Trophoblast cell (in vitro differentiated cells and primary cell): ENCODE data around the gene DLG3.

Source experiments
- DNase-seq, 2 donors: peaks; one replicate each; pipeline ENCODE4 v3.0.0-alpha.2; 2016
- H2AFZ ChIP-seq: 2 replicates; pipeline ENCODE4 v1.6.1; 2013; ENCODE audit warnings: low read length, moderate library complexity, mild to moderate bottlenecking; ENCODE audit not compliant: insufficient read depth, poor library complexity
- H2AK5ac ChIP-seq: 2 replicates; pipeline ENCODE4 v1.6.1; 2013; ENCODE audit warnings: mild to moderate bottlenecking, low read length
- H2BK120ac ChIP-seq: 2 replicates; pipeline ENCODE4 v1.6.1; 2013; ENCODE audit warnings: low read length, mild to moderate bottlenecking, moderate library complexity; ENCODE audit not compliant: insufficient read depth, poor library complexity
- H2BK12ac ChIP-seq: 2 replicates; pipeline ENCODE4 v1.6.1; 2013; ENCODE audit warnings: mild to moderate bottlenecking, low read length, moderate library complexity
- H2BK5ac ChIP-seq: 2 replicates; pipeline ENCODE4 v1.6.1; 2013; ENCODE audit warnings: low read length, low read depth, moderate library complexity, mild to moderate bottlenecking; ENCODE audit not compliant: poor library complexity
- H3K14ac ChIP-seq: 2 replicates; pipeline ENCODE4 v1.6.1; 2013; ENCODE audit warnings: mild to moderate bottlenecking, low read length
- H3K18ac ChIP-seq: 2 replicates; pipeline ENCODE4 v1.6.1; 2013; ENCODE audit warnings: mild to moderate bottlenecking, low read length
- H3K23ac ChIP-seq: 2 replicates; pipeline ENCODE4 v1.6.1; 2013; ENCODE audit warnings: low read length
- H3K27ac ChIP-seq: 2 replicates; pipeline ENCODE4 v1.5.1; 2013; ENCODE audit warnings: low read depth, mild to moderate bottlenecking, inconsistent platforms, low read length, moderate library complexity
- H3K27me3 ChIP-seq: 2 replicates; pipeline ENCODE4 v1.6.1; 2013; ENCODE audit warnings: inconsistent platforms, mild to moderate bottlenecking, low read length, moderate library complexity; ENCODE audit not compliant: insufficient read depth
- H3K36me3 ChIP-seq, 2 experiments: 1 replicate in 1 of 2; 2 replicates in 1 of 2; pipeline ENCODE4 v1.6.1; 2013; ENCODE audit warnings: low read length in 2 of 2, mild to moderate bottlenecking in 2 of 2, moderate library complexity in 1 of 2; ENCODE audit not compliant: insufficient read depth in 2 of 2, control insufficient read depth in 1 of 2
- H3K4ac ChIP-seq: 2 replicates; pipeline ENCODE4 v1.6.1; 2013; ENCODE audit warnings: low read depth, mild to moderate bottlenecking, low read length, moderate library complexity
- H3K4me1 ChIP-seq, 2 experiments: 1 replicate in 1 of 2; 2 replicates in 1 of 2; pipeline ENCODE4 v1.6.1; 2013; ENCODE audit warnings: low read length in 2 of 2, mild to moderate bottlenecking in 2 of 2, moderate library complexity in 1 of 2; ENCODE audit not compliant: insufficient read depth in 2 of 2, control insufficient read depth in 1 of 2
- H3K4me2 ChIP-seq: 2 replicates; pipeline ENCODE4 v1.6.1; 2013; ENCODE audit warnings: inconsistent platforms, mild to moderate bottlenecking, low read length, moderate library complexity
- H3K4me3 ChIP-seq: 2 replicates; pipeline ENCODE4 v1.5.1; 2013; ENCODE audit warnings: mild to moderate bottlenecking, low read depth, low read length, inconsistent platforms
- H3K79me1 ChIP-seq: one replicate; pipeline ENCODE4 v1.6.1; 2013; ENCODE audit warnings: low read length
- H3K79me2 ChIP-seq: 2 replicates; pipeline ENCODE4 v1.6.1; 2013; ENCODE audit warnings: low read length, mild to moderate bottlenecking; ENCODE audit not compliant: control insufficient read depth, insufficient read depth, poor library complexity
- H3K9ac ChIP-seq: 2 replicates; pipeline ENCODE4 v1.6.1; 2013; ENCODE audit warnings: mild to moderate bottlenecking, low read length
- H3K9me3 ChIP-seq: 2 replicates; pipeline ENCODE4 v1.6.1; 2013; ENCODE audit warnings: low read depth, mild to moderate bottlenecking, control low read depth, inconsistent platforms, low read length; ENCODE audit not compliant: insufficient read depth
- H4K12ac ChIP-seq: 2 replicates; pipeline ENCODE4 v1.6.1; 2013; ENCODE audit warnings: low read depth, mild to moderate bottlenecking, low read length, moderate library complexity
- H4K8ac ChIP-seq: 2 replicates; pipeline ENCODE4 v1.6.1; 2013; ENCODE audit warnings: low read depth, mild to moderate bottlenecking, low read length, moderate library complexity
- H4K91ac ChIP-seq: one replicate; pipeline ENCODE4 v1.6.1; 2013; ENCODE audit warnings: low read depth, mild to moderate bottlenecking, low read length, moderate library complexity
- WGBS: extraction: QIAGEN DNeasy Blood & Tissue Kit; methylation state at CpG from one replicate; pipeline ENCODE4 v1.1.7; 2013; ENCODE audit warnings: missing lambda C conversion rate; ENCODE audit not compliant: insufficient read length, insufficient coverage; ENCODE audit errors: extremely low coverage; 5-methylcytosine and 5-hydroxymethylcytosine counted together

DLG3 gene

DNA sequence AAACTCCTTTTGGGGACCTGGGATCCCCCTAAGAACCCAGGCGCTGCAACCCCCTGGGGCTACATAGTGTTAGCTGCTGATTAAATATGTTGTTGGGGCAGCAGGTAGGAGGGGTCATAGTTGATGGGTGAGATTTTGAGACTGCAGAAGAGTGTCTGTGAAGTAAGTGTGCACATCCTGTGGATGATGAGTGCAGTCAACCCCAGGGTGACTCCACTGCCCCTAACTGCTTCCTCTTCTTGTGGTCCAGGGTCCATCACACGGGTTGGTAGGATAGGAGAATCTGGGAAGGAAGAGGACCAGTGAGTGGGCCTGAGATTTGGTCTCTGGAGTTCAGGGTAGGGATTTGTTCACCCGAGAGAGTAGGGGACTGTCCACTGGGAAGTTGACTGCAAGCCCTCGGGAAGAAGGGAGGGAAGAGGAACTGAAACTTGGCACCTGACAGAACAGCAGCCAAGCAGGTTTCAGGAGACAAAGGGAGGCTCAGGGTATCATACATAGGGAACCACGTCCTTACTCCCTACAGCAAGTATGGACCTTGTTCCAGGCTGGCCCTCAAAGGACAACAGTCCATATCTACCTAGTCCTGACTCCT is 8.5 kb downstream of the DLG3 start:
- H3K27ac ChIP-seq: no peak overlapping the region
- peak overlapping the region; percentile 78 for H3K4me2 ChIP-seq
- H3K18ac ChIP-seq: no peak overlapping the region
- H2AK5ac ChIP-seq: no peak overlapping the region
- WGBS: no CpG with 5 or more reads among the region's 5 CpGs
- H3K23ac ChIP-seq: no peak overlapping the region
- H2BK5ac ChIP-seq: no peak overlapping the region
- peaks cover 9% of the 10 kb centered on the region for H3K79me2 ChIP-seq
- no peaks in the 10 kb centered on the region for H3K36me3 ChIP-seq
- H2AFZ ChIP-seq: no peak overlapping the region
- peak overlapping the region; percentile 75 for H3K14ac ChIP-seq
- H2BK120ac ChIP-seq: peak overlapping the region; percentile 89
- peaks cover 10 to 11% of the 10 kb centered on the region in 2 experiments for H3K4me1 ChIP-seq
- H3K27me3 ChIP-seq: no peaks in the 10 kb centered on the region
- DNase-seq: no peak
- H4K12ac ChIP-seq: no peak overlapping the region
- no peaks in the 10 kb centered on the region for H3K9me3 ChIP-seq
- H3K4me3 ChIP-seq: no peak overlapping the region
- H4K8ac ChIP-seq: peak overlapping the region; percentile 89
- H3K79me1 ChIP-seq: peaks cover 17% of the 10 kb centered on the region
- no peak overlapping the region for H3K4ac ChIP-seq
- peak overlapping the region; percentile 95 for H4K91ac ChIP-seq
- no peak overlapping the region for H3K9ac ChIP-seq
- no peak overlapping the region for H2BK12ac ChIP-seq

DNA sequence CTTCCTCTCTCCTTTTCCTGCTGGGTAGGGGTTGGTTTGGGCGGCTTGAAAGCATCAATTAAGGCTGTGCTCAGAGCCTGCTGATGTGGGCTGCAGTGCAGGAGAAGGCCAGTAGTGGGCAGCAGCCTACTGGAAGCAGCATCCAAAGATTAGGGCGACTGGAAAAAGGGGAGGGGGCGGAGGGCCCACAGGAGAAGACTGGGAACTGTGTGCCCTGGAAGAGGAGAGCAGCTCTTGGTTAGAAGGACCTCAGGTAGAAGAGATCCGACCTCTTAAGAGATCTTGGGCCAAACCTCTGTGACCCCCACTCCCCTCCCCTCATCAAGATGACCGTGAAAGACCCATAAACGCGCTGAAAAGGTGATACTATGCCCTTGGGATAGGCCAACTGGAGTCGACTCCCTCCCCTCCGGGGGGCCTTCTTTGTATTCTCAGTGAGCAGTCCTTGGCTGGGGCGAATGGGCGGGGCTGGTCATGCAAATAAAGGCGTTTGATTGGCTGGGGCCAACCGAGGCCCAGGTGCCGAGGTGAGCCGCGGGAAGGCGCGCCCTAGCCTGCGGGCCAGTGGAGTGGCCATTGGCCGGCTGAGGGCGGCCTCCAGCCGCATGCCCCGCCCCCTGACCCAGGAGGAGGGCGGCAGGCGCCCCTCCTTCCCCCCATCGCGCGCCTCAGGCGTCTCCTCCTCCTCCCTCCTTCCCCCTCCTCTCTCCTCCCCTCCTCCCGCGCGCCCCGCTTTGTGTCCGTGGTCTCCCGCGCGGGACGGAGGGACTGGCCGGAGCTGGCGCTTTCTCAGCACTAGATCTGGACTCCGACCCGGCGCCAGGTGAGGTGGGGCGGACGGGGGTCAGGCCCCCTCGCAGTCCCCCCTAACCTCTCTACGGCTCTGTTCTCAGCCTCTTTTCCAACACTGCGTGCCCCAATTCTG is 10.1 kb downstream of the DLG3 start:
- H2BK120ac ChIP-seq: peak overlapping the region; percentile 86
- H3K9ac ChIP-seq: peak overlapping the region; percentile 93
- peak overlapping the region; percentile 92 for H4K12ac ChIP-seq
- peak overlapping the region; percentile 74 for H3K27ac ChIP-seq
- H2BK12ac ChIP-seq: no peak overlapping the region
- H3K14ac ChIP-seq: peak overlapping the region; percentile 98
- peak overlapping the region; percentile 88 for H3K4me3 ChIP-seq
- peaks cover 17% of the 10 kb centered on the region for H3K79me1 ChIP-seq
- peaks cover 9% of the 10 kb centered on the region for H3K79me2 ChIP-seq
- peak overlapping the region; percentile 92 for H3K18ac ChIP-seq
- peak overlapping the region; percentile 88 for H2AFZ ChIP-seq
- H2AK5ac ChIP-seq: peak overlapping the region; percentile 76
- no peaks in the 10 kb centered on the region for H3K36me3 ChIP-seq
- H3K27me3 ChIP-seq: no peaks in the 10 kb centered on the region
- peaks cover 10 to 11% of the 10 kb centered on the region in 2 experiments for H3K4me1 ChIP-seq
- H4K91ac ChIP-seq: peak overlapping the region; percentile 92
- H3K23ac ChIP-seq: no peak overlapping the region
- peak overlapping the region; percentile 97 for H3K4me2 ChIP-seq
- peak; percentile 39 to 51 for DNase-seq
- no CpG with 5 or more reads among the region's 48 CpGs for WGBS
- peak overlapping the region; percentile 96 for H3K4ac ChIP-seq
- H2BK5ac ChIP-seq: peak overlapping the region; percentile 65
- H3K9me3 ChIP-seq: no peaks in the 10 kb centered on the region
- H4K8ac ChIP-seq: peak overlapping the region; percentile 92

DNA sequence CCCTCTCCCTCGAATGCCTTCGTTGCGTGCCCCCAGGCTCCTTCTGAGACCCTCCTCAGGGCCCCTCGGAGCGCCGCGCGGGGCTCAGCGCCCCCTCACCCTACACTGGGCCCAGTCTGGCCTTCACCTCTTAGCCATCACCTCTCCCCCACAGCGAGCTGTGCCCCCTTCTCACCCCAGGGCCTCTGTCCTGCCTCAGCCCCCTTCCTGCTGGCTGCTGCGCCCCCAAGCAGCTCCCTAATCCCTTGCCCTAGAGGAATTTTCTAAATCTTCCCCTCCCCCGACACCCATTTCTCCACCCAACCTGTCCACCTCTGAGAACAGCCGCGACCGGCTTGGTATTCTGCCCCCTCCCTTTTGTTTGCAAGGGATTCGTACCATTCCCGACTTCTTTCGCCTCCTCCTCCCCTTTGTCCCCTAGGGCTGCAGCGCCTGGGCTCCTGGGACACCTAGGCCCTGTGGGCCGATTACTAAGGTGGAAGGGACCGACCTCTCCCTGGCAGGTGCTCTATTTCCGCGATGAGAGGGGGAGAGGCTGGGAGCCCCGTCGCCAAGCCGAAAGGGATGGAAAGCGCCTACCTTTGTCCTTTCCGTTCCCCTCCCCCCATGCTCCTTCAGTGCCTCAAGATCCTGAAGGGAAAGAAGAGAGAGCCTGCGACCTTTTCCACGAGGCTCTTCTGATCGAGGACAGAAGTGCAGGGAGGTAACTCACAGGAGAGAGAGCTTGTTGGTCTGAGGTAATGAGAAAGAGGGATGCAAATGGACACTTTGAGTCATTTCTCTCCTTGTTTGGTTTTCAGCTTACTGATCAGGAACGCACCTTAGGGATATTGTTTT is 10.9 kb downstream of the DLG3 start:
- H3K4ac ChIP-seq: peak overlapping the region; percentile 96
- H4K91ac ChIP-seq: peak overlapping the region; percentile 92
- peak overlapping the region; percentile 97 for H3K4me2 ChIP-seq
- peaks cover 9% of the 10 kb centered on the region for H3K79me2 ChIP-seq
- H3K9ac ChIP-seq: peak overlapping the region; percentile 93
- H3K23ac ChIP-seq: no peak overlapping the region
- peak overlapping the region; percentile 74 for H3K27ac ChIP-seq
- peaks cover 17% of the 10 kb centered on the region for H3K79me1 ChIP-seq
- peak overlapping the region; percentile 88 for H2AFZ ChIP-seq
- peak overlapping the region; percentile 88 for H3K4me3 ChIP-seq
- peak overlapping the region; percentile 98 for H3K14ac ChIP-seq
- H2BK5ac ChIP-seq: peak overlapping the region; percentile 65
- H3K27me3 ChIP-seq: no peaks in the 10 kb centered on the region
- H4K12ac ChIP-seq: peak overlapping the region; percentile 92
- peak overlapping the region; percentile 92 for H4K8ac ChIP-seq
- H3K18ac ChIP-seq: peak overlapping the region; percentile 92
- peak overlapping the region; percentile 76 for H2AK5ac ChIP-seq
- H3K4me1 ChIP-seq: peaks cover 10 to 11% of the 10 kb centered on the region in 2 experiments
- no peak for DNase-seq
- WGBS: no CpG with 5 or more reads among the region's 32 CpGs
- no peak overlapping the region for H2BK12ac ChIP-seq
- no peaks in the 10 kb centered on the region for H3K36me3 ChIP-seq
- no peaks in the 10 kb centered on the region for H3K9me3 ChIP-seq
- peak overlapping the region; percentile 86 for H2BK120ac ChIP-seq

GRCh38 chrX:70456256-70456655 is 11.6 kb downstream of the DLG3 start:
- Histone ChIP-seq H2BK12ac (no peak overlapping the region), H2AFZ (no peak overlapping the region), H3K79me2 (peaks cover 9% of the 10 kb centered on the region), H4K12ac (no peak overlapping the region), H4K8ac (no peak overlapping the region), H3K9me3 (no peaks in the 10 kb centered on the region), H4K91ac (no peak overlapping the region), H3K4me2 (peak overlapping the region; percentile 97), H3K14ac (no peak overlapping the region), H3K79me1 (peaks cover 17% of the 10 kb centered on the region), H2AK5ac (no peak overlapping the region), H3K23ac (no peak overlapping the region), H3K4me1 (peaks cover 10 to 11% of the 10 kb centered on the region in 2 experiments), H3K4ac (no peak overlapping the region), H2BK120ac (no peak overlapping the region), H3K4me3 (no peak overlapping the region), H3K36me3 (no peaks in the 10 kb centered on the region), H3K27me3 (no peaks in the 10 kb centered on the region), H2BK5ac (no peak overlapping the region), H3K9ac (no peak overlapping the region), H3K18ac (no peak overlapping the region), H3K27ac (no peak overlapping the region)
- DNase-seq: no peak
- no CpG with 5 or more reads among the region's 2 CpGs for WGBS
